ENCODE results near the gene SCAPER.

SCAPER gene

GRCh38 chr15:76626611-76627010 is 278.5 kb downstream of the SCAPER start:
- TF ChIP-seq POLR2A (IDR thresholded peaks at IDR 0.05; ENCODE audit: low read length): no peak
- no peak for TF ChIP-seq GATA1 (IDR thresholded peaks at IDR 0.05; ENCODE audit: low read depth, low read length)
- no peak for DNase-seq

GRCh38 chr15:76625267-76625666 is 279.9 kb downstream of the SCAPER start:
- no peak for TF ChIP-seq GATA1 (IDR thresholded peaks at IDR 0.05; ENCODE audit: low read depth, low read length)
- TF ChIP-seq POLR2A (IDR thresholded peaks at IDR 0.05; ENCODE audit: low read length): no peak
- peak in 1 of 2 experiments; percentile 3 for DNase-seq

- TF ChIP-seq GATA1 (IDR thresholded peaks at IDR 0.05; ENCODE audit: low read depth, low read length) (no peak), POLR2A (IDR thresholded peaks at IDR 0.05; ENCODE audit: low read length) (no peak)
- no peak for DNase-seq
These were observed 290.4 kb downstream of the SCAPER start for GRCh38 chr15:76614725-76615124.

- no peak for DNase-seq
- TF ChIP-seq POLR2A (IDR thresholded peaks at IDR 0.05; ENCODE audit: low read length) (no peak), GATA1 (IDR thresholded peaks at IDR 0.05; ENCODE audit: low read depth, low read length) (no peak)
These were observed 316.1 kb downstream of the SCAPER start for GRCh38 chr15:76588811-76589747.

GRCh38 chr15:76585576-76585897 is 319.6 kb downstream of the SCAPER start:
- TF ChIP-seq GATA1 (IDR thresholded peaks at IDR 0.05; ENCODE audit: low read depth, low read length) (no peak), POLR2A (IDR thresholded peaks at IDR 0.05; ENCODE audit: low read length) (no peak)
- DNase-seq: no peak

GRCh38 chr15:76584868-76585575 is 320.1 kb downstream of the SCAPER start:
- DNase-seq: no peak
- TF ChIP-seq POLR2A (IDR thresholded peaks at IDR 0.05; ENCODE audit: low read length) (no peak), GATA1 (IDR thresholded peaks at IDR 0.05; ENCODE audit: low read depth, low read length) (no peak)

- no peak for TF ChIP-seq GATA1 (IDR thresholded peaks at IDR 0.05; ENCODE audit: low read depth, low read length)
- no peak for TF ChIP-seq POLR2A (IDR thresholded peaks at IDR 0.05; ENCODE audit: low read length)
- DNase-seq: no peak
These were observed 322.6 kb downstream of the SCAPER start for GRCh38 chr15:76582550-76582949.

GRCh38 chr15:76577879-76578512 is 327.1 kb downstream of the SCAPER start:
- no peak for DNase-seq
- TF ChIP-seq POLR2A (IDR thresholded peaks at IDR 0.05; ENCODE audit: low read length) (no peak), GATA1 (IDR thresholded peaks at IDR 0.05; ENCODE audit: low read depth, low read length) (no peak)

- no peak for DNase-seq
- no peak for TF ChIP-seq POLR2A (IDR thresholded peaks at IDR 0.05; ENCODE audit: low read length)
- no peak for TF ChIP-seq GATA1 (IDR thresholded peaks at IDR 0.05; ENCODE audit: low read depth, low read length)
These were observed 328.4 kb downstream of the SCAPER start for GRCh38 chr15:76576523-76577279.

- no peak for DNase-seq
- TF ChIP-seq GATA1 (IDR thresholded peaks at IDR 0.05; ENCODE audit: low read depth, low read length) (no peak), POLR2A (IDR thresholded peaks at IDR 0.05; ENCODE audit: low read length) (no peak)
These were observed 329.5 kb downstream of the SCAPER start for GRCh38 chr15:76575679-76576078.

- no peak for TF ChIP-seq POLR2A (IDR thresholded peaks at IDR 0.05; ENCODE audit: low read length)
- TF ChIP-seq GATA1 (IDR thresholded peaks at IDR 0.05; ENCODE audit: low read depth, low read length): no peak
- no peak for DNase-seq
These were observed 329.9 kb downstream of the SCAPER start for GRCh38 chr15:76575274-76575673.

- TF ChIP-seq GATA1 (IDR thresholded peaks at IDR 0.05; ENCODE audit: low read depth, low read length) (no peak), POLR2A (IDR thresholded peaks at IDR 0.05; ENCODE audit: low read length) (no peak)
- no peak for DNase-seq
These were observed 332.2 kb downstream of the SCAPER start for GRCh38 chr15:76572983-76573314.

- no peak for DNase-seq
- TF ChIP-seq GATA1 (IDR thresholded peaks at IDR 0.05; ENCODE audit: low read depth, low read length) (no peak), POLR2A (IDR thresholded peaks at IDR 0.05; ENCODE audit: low read length) (no peak)
These were observed 338.9 kb downstream of the SCAPER start for GRCh38 chr15:76566276-76566675.

- DNase-seq: no peak
- TF ChIP-seq GATA1 (IDR thresholded peaks at IDR 0.05; ENCODE audit: low read depth, low read length): no peak
- TF ChIP-seq POLR2A (IDR thresholded peaks at IDR 0.05; ENCODE audit: low read length): no peak
These were observed 339.8 kb downstream of the SCAPER start for GRCh38 chr15:76565366-76565765.
